ENCODE results near the gene ADAM10. TPM values are rescaled to one million over a fixed set of nuclear protein-coding genes. Genes with fewer than 3 reads are reported as not detected.
A peak's percentile ranks its signal among the peaks of the same experiment; 100 is the strongest.

Gene ADAM10
- total RNA-seq, 1 experiment from 2014 or later, result 239 TPM

GRCh38 chr15:58734859-58735258 is 14.6 kb downstream of the ADAM10 start:
- Histone ChIP-seq H2AFZ (no peak overlapping the region), H3K4me1 (replicated peaks; ENCODE audit: insufficient read depth) (peaks cover 29% of the 10 kb centered on the region), H3K4me2 (no peak overlapping the region), H4K20me1 (ENCODE audit: insufficient read depth) (peaks cover 10% of the 10 kb centered on the region), H3F3A (ENCODE audit: insufficient read depth, low read depth) (no peaks in the 10 kb centered on the region; the same call in 1 of the 2 replicates), H3K4me3 (no peak overlapping the region), H3K27me3 (ENCODE audit: insufficient read depth, low read depth) (no peaks in the 10 kb centered on the region), H3K9me2 (ENCODE audit: insufficient read depth) (no peaks in the 10 kb centered on the region), H3K79me2 (ENCODE audit: low read depth) (peaks cover 96% of the 10 kb centered on the region), H3K9me3 (ENCODE audit: insufficient read depth, low read depth) (no peaks in the 10 kb centered on the region), H3K36me3 (ENCODE audit: low read depth) (no peaks in the 10 kb centered on the region), H3K27ac (no peak overlapping the region)
- intact Hi-C loops (cut with micrococcal nuclease; ENCODE audit: unreplicated experiment), result no loop called here
- ChIA-PET POLR2A (ENCODE audit: unreplicated experiment) (no interaction called here), CTCF (no interaction called here)
- no peak for TF ChIP-seq EZH2 (IDR thresholded peaks at IDR 0.05; ENCODE audit: low read depth)
- TF ChIP-seq CTCF (conservative IDR thresholded peaks at IDR 0.05), result no peak
- no peak for DNase-seq
- BruUV-seq (replicated peaks), result no TSS peak

GRCh38 chr15:58732625-58733363 is 16.7 kb downstream of the ADAM10 start:
- intact Hi-C loops (cut with micrococcal nuclease; ENCODE audit: unreplicated experiment), result no loop called here
- H3K4me3 ChIP-seq, result no peak overlapping the region
- ChIA-PET CTCF (no interaction called here), POLR2A (ENCODE audit: unreplicated experiment) (interaction anchor here (0.5 to 0.9 kb wide), 4 partner anchors 38 to 451 kb away, joined by 4 to 9 read pairs (median 4); partner anchors contain the start of gene MINDY2)
- BruUV-seq (replicated peaks), result no TSS peak
- H3K27me3 ChIP-seq (ENCODE audit: insufficient read depth, low read depth), result no peaks in the 10 kb centered on the region
- peaks cover 98% of the 10 kb centered on the region for H3K79me2 ChIP-seq (ENCODE audit: low read depth)
- H3K4me2 ChIP-seq, result no peak overlapping the region
- no peaks in the 10 kb centered on the region for H3K36me3 ChIP-seq (ENCODE audit: low read depth)
- peaks cover 17% of the 10 kb centered on the region for H3K4me1 ChIP-seq (replicated peaks; ENCODE audit: insufficient read depth)
- TF ChIP-seq EZH2 (IDR thresholded peaks at IDR 0.05; ENCODE audit: low read depth), result no peak
- no peak for TF ChIP-seq CTCF (conservative IDR thresholded peaks at IDR 0.05)
- no peaks in the 10 kb centered on the region for H3K9me2 ChIP-seq (ENCODE audit: insufficient read depth)
- peaks cover 4% of the 10 kb centered on the region; the same call in 1 of the 2 replicates for H4K20me1 ChIP-seq (ENCODE audit: insufficient read depth)
- no peak for DNase-seq
- H3K27ac ChIP-seq, result no peak overlapping the region
- H3K9me3 ChIP-seq (ENCODE audit: insufficient read depth, low read depth), result no peaks in the 10 kb centered on the region
- H2AFZ ChIP-seq, result no peak overlapping the region
- no peaks in the 10 kb centered on the region; the same call in 1 of the 2 replicates for H3F3A ChIP-seq (ENCODE audit: insufficient read depth, low read depth)

GRCh38 chr15:58731756-58732535 is 17.6 kb downstream of the ADAM10 start:
- Histone ChIP-seq H2AFZ (no peak overlapping the region), H3K9me2 (ENCODE audit: insufficient read depth) (no peaks in the 10 kb centered on the region), H3K27me3 (ENCODE audit: insufficient read depth, low read depth) (no peaks in the 10 kb centered on the region), H3K9me3 (ENCODE audit: insufficient read depth, low read depth) (no peaks in the 10 kb centered on the region), H3F3A (ENCODE audit: insufficient read depth, low read depth) (no peaks in the 10 kb centered on the region; the same call in 1 of the 2 replicates), H3K4me1 (replicated peaks; ENCODE audit: insufficient read depth) (peaks cover 10% of the 10 kb centered on the region), H4K20me1 (ENCODE audit: insufficient read depth) (peaks cover 4% of the 10 kb centered on the region; the same call in 1 of the 2 replicates), H3K4me2 (no peak overlapping the region), H3K79me2 (ENCODE audit: low read depth) (peaks cover 98% of the 10 kb centered on the region), H3K27ac (peak overlapping the region; percentile 46; the same call in 1 of the 2 replicates), H3K36me3 (ENCODE audit: low read depth) (no peaks in the 10 kb centered on the region), H3K4me3 (no peak overlapping the region)
- POLR2A ChIA-PET (ENCODE audit: unreplicated experiment), result interaction anchor here (0.5 to 0.9 kb wide), 6 partner anchors 16 to 450 kb away, joined by 4 to 9 read pairs (median 4); partner anchors contain the start of gene MINDY2
- BruUV-seq (replicated peaks), result TSS peak; percentile 57
- intact Hi-C loops (cut with micrococcal nuclease; ENCODE audit: unreplicated experiment), result no loop called here
- CTCF ChIA-PET, result no interaction called here
- TF ChIP-seq EZH2 (IDR thresholded peaks at IDR 0.05; ENCODE audit: low read depth) (no peak), CTCF (conservative IDR thresholded peaks at IDR 0.05) (no peak)
- peak; percentile 44 to 53 for DNase-seq

All from PC-9 (cell line).